GM12873 (cell line): ENCODE results near the gene TRPM3.

Experiments used
- TF ChIP-seq, protein P1 (sequence below): IDR thresholded peaks from 2 replicates; pipeline ENCODE4 v1.5.1; 2012; ENCODE audit warnings: low read depth, mild to moderate bottlenecking, moderate library complexity, low read length, control low read depth; ENCODE audit not compliant: insufficient read depth; ENCODE audit errors: missing control alignments

The TRPM3 gene

DNA sequence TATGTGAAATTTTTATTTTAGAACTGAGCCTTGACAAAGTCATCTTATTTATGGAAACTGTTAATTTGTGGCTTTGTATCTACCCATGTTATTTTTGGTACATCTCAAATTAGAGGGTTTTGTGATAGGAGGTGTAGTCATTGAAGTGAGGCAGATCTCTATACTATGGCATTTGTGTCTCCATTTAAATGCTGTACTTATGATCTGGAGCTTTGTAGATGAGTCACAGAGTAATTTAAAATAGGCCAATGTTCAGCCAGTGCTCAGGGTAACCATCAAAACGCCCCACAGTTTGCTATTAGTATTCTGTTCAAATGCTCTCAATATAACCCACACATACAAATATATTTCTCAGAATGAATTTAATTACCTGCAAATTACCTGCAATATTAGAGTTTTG is 355.5 kb downstream of the TRPM3 start:
- TF ChIP-seq, protein P1, sequence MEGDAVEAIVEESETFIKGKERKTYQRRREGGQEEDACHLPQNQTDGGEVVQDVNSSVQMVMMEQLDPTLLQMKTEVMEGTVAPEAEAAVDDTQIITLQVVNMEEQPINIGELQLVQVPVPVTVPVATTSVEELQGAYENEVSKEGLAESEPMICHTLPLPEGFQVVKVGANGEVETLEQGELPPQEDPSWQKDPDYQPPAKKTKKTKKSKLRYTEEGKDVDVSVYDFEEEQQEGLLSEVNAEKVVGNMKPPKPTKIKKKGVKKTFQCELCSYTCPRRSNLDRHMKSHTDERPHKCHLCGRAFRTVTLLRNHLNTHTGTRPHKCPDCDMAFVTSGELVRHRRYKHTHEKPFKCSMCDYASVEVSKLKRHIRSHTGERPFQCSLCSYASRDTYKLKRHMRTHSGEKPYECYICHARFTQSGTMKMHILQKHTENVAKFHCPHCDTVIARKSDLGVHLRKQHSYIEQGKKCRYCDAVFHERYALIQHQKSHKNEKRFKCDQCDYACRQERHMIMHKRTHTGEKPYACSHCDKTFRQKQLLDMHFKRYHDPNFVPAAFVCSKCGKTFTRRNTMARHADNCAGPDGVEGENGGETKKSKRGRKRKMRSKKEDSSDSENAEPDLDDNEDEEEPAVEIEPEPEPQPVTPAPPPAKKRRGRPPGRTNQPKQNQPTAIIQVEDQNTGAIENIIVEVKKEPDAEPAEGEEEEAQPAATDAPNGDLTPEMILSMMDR, result no peak

DNA sequence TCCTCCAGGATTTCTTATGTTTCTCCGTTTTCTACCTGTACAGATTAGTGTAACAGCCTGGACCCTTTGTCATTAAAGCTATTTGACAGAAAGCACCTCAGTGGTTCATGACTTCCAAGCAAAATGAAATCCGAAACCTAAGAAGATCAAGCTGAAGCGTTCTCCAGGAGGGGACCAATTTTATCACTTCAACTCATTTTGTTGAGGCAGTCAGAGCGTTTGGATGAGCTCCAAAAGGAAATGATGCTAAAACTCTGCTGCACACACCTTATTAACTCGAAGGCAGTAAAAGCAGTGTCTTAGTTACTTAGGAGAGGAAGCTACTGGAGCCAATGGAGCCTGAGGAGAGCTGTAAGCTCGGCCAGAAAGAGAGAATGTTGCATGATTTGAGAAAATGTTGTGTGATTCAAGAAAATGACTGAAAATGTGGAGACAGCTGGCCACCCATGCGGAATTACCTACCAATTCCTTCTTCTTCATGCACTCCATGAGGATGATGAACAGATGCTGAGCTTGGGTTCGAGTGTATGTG is 360.2 kb downstream of the TRPM3 start:
- TF ChIP-seq, protein P1, result no peak

DNA sequence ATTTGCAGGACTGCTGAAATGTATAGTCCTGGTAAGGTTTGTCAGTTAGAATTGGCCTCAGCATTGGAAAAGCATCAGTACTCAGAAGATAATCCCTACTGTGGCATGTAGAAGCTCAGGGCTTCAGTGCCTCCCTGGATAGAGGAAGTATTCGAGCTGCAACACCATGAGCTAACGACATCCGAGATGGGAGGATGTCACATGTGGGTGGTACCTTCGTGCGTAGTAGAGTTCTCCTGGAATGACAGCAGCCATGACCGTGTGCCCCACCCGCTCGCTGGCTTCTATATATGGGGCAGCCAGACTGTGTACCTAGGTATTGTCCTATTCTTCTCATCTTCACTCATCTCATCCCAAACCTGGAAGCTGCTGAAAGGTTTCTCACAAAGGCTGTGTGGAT is 361.2 kb downstream of the TRPM3 start:
- TF ChIP-seq, protein P1, result no peak

DNA sequence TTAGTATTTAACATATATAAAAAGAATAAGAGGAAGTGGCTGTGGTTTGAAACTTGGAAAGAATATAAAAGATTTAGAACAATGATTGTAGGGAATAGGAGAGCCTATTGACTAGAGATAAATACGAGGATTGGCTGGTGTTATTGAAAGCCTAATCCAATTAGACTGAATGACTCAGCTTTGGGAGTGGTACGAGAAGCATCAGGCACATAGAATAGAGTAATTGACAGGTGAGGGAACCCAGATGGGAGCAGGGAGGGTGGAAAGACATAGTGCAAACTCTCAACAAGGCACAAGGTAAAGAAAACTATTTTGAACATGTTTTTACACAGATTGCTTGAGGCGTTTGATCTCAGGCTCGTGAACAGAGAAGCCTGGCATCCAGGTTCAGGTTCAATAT is 368.1 kb downstream of the TRPM3 start:
- TF ChIP-seq, protein P1, result no peak

DNA sequence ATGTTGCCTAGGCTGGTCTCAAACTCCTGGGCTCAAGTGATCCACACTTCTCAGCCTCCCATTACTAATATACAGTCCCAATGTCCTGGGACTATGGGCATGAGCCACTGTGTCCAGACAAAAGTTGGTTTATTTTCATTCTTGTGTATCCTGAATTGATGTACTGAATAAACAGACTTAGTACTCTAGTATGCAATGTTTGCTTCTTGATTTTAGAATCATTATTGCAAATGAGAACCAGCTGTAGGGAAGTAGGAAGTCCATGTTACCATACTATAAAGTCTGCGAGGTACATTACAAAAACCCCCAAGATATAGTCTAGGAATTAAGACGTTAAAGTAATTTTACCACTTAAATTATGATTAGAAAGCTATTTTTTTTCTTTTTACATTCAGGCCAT is 372.4 kb downstream of the TRPM3 start:
- TF ChIP-seq, protein P1, result no peak

DNA sequence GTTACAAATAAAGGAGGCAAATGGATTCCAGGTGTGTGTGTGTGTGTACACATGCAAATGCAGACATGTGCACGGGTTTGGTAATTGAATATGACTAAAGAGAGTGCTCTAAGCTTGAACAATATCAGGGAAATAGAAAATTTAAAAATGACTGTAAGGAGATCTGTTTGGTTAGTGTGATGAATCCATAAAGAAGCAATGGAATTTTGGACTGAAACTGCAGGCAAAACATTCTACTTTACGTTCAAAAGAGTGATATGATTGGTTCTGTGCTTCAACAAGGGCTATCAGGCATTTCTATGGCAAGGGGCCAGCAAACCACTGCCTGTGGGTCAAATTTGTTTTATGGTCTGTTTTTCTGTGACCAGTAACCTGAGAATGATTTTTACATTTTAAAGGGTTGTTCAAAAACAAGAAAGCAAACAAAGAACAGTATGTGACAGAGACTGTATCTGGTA is 374.1 kb downstream of the TRPM3 start:
- TF ChIP-seq, protein P1, result no peak

DNA sequence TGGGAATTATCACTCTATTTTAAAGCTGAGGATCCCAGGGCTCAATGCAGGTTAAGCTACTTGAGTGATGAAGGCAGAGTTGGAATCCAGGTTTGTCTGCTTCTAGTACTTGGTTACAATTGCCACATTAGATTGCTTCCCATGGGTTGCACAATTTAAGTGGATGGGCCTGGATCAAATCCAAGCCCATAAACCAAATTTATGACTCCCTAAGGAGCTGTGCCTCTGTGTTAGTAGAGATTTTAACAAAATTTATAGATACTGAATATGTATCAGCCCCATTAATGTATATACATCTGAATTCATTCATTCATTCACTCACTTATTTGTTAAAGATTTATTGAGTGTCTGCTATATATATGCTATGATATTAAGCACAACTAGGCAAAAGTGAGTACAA is 374.7 kb downstream of the TRPM3 start:
- TF ChIP-seq, protein P1, result no peak
